ENCODE data around the gene CREB1. TPM values are rescaled to one million over a fixed set of nuclear protein-coding genes. Genes with fewer than 3 reads are reported as not detected.
A peak's percentile ranks its signal among the peaks of the same experiment; 100 is the strongest.

CREB1 gene
- total and polyA plus RNA-seq, 12 donors, result 3.2 to 77.8 (median 41.3) TPM

DNA sequence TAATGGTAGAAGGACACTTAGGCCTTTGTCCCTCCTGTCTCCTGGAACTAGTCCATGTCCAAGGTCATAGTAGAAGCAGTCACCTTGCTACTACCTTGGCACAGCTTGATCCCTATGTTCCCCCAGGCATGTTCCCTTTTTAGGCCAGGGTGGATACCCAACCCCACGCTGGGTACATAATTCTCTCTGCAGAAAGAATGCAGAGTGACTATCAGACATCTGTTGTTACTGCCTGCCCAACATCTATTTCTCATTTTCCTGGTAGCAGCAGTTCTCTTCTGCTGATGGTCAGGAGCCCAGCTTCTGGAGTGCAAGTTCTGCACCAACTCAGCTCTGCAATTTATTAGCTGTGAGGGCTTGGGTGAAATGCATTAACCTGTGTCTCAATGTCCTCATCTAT lies 99.8 kb downstream of the CREB1 start:
- H3K4me1 ChIP-seq (replicated peaks in 1 of 2), result peaks cover 0 to 11% of the 10 kb centered on the region in 2 donors
- H3K4me3 ChIP-seq, result no peak overlapping the region
- DNase-seq, result no peak
- H3K27ac ChIP-seq, result no peak overlapping the region
- no peaks in the 10 kb centered on the region for H3K36me3 ChIP-seq (replicated peaks in 1 of 2)
- no peaks in the 10 kb centered on the region for H3K27me3 ChIP-seq
- intact Hi-C loops (cut with DNase I), result loop anchor here (5.0 to 10.0 kb wide), 4 partner anchors 83 to 105 kb away; partner anchors contain the start of genes CCNYL1 (in 1 of the 2) and CREB1 (in 1 of the 2)
- no peak for TF ChIP-seq POLR2A (IDR thresholded peaks at IDR 0.05)
- TF ChIP-seq, protein P1, sequence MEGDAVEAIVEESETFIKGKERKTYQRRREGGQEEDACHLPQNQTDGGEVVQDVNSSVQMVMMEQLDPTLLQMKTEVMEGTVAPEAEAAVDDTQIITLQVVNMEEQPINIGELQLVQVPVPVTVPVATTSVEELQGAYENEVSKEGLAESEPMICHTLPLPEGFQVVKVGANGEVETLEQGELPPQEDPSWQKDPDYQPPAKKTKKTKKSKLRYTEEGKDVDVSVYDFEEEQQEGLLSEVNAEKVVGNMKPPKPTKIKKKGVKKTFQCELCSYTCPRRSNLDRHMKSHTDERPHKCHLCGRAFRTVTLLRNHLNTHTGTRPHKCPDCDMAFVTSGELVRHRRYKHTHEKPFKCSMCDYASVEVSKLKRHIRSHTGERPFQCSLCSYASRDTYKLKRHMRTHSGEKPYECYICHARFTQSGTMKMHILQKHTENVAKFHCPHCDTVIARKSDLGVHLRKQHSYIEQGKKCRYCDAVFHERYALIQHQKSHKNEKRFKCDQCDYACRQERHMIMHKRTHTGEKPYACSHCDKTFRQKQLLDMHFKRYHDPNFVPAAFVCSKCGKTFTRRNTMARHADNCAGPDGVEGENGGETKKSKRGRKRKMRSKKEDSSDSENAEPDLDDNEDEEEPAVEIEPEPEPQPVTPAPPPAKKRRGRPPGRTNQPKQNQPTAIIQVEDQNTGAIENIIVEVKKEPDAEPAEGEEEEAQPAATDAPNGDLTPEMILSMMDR (IDR thresholded peaks at IDR 0.05), result no peak
- 39 to 86% (median 75%) methylated on average over 1 of the region's 1 CpG for WGBS, 4 donors
- H3K9me3 ChIP-seq (replicated peaks in 1 of 3), result no peaks in the 10 kb centered on the region

DNA sequence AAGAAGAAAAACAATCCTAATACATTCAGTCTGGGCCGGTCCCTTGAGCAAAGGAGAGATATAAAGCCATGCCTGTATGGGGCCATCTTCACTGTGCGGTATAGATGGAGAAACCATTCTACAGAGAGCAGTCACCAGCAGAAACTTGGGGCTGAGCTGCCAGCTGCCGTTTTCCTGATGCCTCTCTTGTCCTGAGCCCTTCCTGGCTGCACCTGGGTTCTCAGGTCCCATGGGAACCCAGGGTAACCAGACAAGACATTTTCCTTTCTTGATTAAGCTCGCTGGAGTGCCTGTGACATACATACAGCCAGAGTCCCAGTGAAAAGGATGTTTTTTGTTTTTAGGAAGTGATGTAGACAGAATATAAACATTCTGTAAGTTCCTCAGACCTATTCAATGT lies 100.7 kb downstream of the CREB1 start:
- H3K4me1 ChIP-seq (replicated peaks in 1 of 2), result peaks cover 0 to 11% of the 10 kb centered on the region in 2 donors

GRCh38 chr2:207632575-207633493 lies 103.1 kb downstream of the CREB1 start:
- Histone ChIP-seq H3K4me1 (replicated peaks in 1 of 2) (peaks cover 0 to 7% of the 10 kb centered on the region in 2 donors), H3K27me3 (no peaks in the 10 kb centered on the region), H3K27ac (peak overlapping the region in 1 of 5 donors; percentile 8), H3K9me3 (replicated peaks in 1 of 3) (no peaks in the 10 kb centered on the region), H3K4me3 (no peak overlapping the region), H3K36me3 (replicated peaks in 1 of 2) (no peaks in the 10 kb centered on the region)
- intact Hi-C loops (cut with DNase I), result no loop called here
- 48 to 61% (median 54%) methylated on average over 8 of the region's 8 CpGs for WGBS, 4 donors
- TF ChIP-seq POLR2A (IDR thresholded peaks at IDR 0.05), result no peak
- TF ChIP-seq, protein P1 (IDR thresholded peaks at IDR 0.05), result no peak
- DNase-seq, result peak in 2 of 7 donors; percentile 22 to 29

More for the DNA sequence above, 100.7 kb downstream of the CREB1 start:
- Histone ChIP-seq H3K36me3 (replicated peaks in 1 of 2) (no peaks in the 10 kb centered on the region), H3K9me3 (replicated peaks in 1 of 3) (no peaks in the 10 kb centered on the region), H3K27me3 (no peaks in the 10 kb centered on the region), H3K27ac (no peak overlapping the region), H3K4me3 (no peak overlapping the region)
- intact Hi-C loops (cut with DNase I), result no loop called here
- no peak for DNase-seq
- TF ChIP-seq, protein P1 (IDR thresholded peaks at IDR 0.05), result no peak
- no peak for TF ChIP-seq POLR2A (IDR thresholded peaks at IDR 0.05)
- 78 to 86% (median 80%) methylated on average over 4 of the region's 4 CpGs for WGBS, 4 donors

- H3K4me3 ChIP-seq, result no peak overlapping the region
- intact Hi-C loops (cut with DNase I), result no loop called here
- H3K9me3 ChIP-seq (replicated peaks in 1 of 3), result no peaks in the 10 kb centered on the region
- peaks cover 0 to 7% of the 10 kb centered on the region in 2 donors for H3K4me1 ChIP-seq (replicated peaks in 1 of 2)
- no peak overlapping the region for H3K27ac ChIP-seq
- H3K36me3 ChIP-seq (replicated peaks in 1 of 2), result no peaks in the 10 kb centered on the region
- H3K27me3 ChIP-seq, result no peaks in the 10 kb centered on the region
- no peak for DNase-seq
- TF ChIP-seq, protein P1 (IDR thresholded peaks at IDR 0.05), result no peak
- TF ChIP-seq POLR2A (IDR thresholded peaks at IDR 0.05), result no peak
- 77 to 82% (median 81%) methylated on average over 3 of the region's 3 CpGs for WGBS, 4 donors
Measured at GRCh38 chr2:207633686-207634085, 103.9 kb downstream of the CREB1 start.

Measured in adrenal gland (tissue), 12 donors.